ENCODE results near the gene ZNF728.
"Not testable (repeated sequence)": the region's sequence is repeated elsewhere in the genome, so short reads cannot be mapped to it uniquely, and the experiment has no call there.

ZNF728 gene

DNA sequence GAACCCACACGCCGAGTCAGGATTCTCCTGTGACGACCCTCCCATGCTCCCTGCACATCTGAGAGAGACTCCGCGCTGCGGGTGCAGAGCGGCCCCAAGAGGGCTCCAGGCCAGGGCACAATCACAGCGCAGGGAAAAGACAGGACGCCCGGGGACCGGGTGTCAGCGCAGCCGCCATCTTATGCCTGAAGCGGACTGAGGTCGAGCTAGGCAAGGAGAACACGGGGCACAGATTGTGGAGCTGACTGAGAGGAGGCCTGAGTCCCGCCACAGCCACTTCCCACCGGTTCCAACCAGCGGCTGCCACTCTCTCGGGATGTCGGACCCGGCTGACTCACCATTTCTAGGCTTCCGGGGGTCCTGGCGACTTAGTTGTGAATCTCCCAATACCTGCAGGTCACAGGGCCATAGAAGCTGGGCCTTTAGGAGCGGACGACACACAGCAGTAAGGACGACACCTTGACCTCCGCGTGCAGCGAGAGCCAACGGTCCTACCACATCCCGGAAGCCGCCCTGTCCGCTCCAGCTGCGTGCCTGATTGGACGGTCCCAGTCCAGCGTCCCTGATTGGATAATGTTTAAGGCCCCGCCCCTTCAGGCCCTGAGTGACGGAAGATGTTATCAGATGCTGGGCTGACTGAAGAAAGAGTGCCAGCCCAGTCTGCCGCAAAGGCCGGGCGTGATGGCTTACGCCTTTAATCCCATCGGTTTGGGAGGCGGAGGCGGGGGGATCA lies at the start of gene ZNF728:
ZNF728 (minus strand) TSS at position 487 of the 733 bp plus-strand sequence; CDS start at position 341, 146 bp downstream.
- no peak for DNase-seq (ENCODE audit: extremely low read depth in 1 of 2, low read depth in 1 of 2)

DNA sequence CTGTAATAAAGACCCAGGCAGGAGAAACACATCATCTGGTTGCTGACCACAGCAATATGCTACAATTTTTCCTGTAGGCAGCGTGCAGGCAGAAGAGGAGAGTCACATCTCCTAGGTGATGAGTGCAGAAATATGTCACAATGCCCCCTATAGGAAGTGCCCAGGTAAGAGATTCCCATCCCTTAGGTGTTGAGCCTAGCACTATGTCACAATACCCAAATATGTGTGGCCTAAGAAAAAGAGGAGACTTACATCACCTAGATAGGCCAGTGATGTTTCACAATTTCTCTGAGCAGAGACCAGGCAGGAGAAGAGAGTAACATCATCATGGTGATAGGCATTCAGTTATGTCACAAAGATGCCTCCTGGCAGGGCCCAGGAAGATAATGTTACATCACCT lies 49.4 kb upstream of the ZNF728 start:
- no peak for DNase-seq (ENCODE audit: extremely low read depth in 1 of 2, low read depth in 1 of 2)

DNA sequence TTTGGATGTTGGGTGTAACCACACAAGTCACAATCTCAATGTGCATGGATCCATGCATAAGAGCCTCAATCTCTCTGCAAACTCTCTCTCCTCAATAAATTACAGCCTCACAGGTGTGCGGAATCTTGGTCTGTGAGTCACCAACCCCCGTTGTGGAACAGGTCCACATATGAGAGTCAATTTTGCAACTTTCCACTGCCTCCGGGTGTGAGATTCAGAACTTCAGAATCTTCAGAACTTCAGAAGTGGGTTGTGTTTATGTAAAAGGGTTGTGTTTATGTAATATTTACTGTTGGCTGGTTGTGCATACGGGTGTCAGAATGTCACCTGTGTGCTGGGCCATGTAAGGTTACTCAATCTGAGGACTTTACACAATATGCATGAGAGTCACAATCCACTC lies 46.3 kb upstream of the ZNF728 start:
- no peak for DNase-seq (ENCODE audit: extremely low read depth in 1 of 2, low read depth in 1 of 2)

DNA sequence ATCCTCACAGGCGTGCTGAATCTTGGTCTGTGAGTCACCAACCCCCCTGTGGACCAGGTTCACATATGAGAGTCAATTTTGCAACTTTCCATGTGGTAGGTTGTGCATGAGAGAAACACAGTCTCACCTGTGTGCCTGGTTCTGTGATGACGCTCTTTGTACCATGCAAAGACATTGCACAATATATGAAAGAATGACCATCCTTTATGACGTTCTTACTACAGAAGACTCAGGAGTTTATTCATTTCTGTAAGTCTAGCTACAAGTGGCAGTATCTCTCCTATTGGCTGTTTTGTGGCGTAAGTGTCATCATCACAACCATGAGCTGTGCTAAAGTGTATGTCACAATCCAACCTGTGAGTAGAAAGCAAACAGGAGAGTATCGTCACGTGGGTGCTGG lies 43.8 kb upstream of the ZNF728 start:
- no peak for DNase-seq (ENCODE audit: extremely low read depth in 1 of 2, low read depth in 1 of 2)

DNA sequence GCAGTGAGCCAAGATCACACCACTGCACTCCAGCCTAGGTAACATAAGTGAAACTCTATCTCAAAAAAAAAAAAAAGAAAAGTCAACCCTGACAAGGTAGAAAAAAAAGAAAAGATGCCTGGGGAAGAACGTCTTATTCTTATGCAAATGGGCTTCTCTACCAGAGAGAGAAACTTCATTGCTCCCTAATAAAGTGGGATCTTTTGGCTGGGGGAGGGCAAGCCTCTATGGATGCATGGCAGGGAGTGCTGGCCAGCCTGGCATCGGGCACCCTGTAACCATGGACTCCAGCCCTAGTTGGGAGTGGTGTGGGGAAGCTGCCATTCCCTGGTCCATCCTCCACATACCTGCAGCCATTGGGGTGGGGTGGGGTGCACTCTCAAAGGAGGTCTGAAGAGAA lies 30.7 kb upstream of the ZNF728 start:
- no peak for DNase-seq (ENCODE audit: extremely low read depth in 1 of 2, low read depth in 1 of 2)

DNA sequence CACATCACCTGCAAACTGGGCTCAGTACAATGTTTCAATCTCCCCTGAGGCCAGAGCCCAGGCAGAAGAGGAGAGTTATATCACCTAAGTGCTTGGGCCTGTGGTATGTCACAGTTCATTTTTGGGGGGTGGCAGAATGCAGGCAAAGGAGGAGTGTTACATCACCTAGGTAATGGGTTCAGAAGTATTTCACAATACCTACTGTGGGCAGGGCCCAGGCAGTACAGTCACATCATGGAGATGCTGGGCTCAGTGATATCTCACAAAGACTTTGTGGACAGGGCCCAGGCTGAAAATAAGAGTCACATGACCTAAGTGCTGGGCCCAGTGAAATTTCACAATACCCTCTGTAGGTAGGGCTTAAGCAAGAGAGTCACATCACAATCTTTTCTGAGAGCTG lies 12.7 kb upstream of the ZNF728 start:
- DNase-seq (ENCODE audit: extremely low read depth in 1 of 2, low read depth in 1 of 2), result no peak

DNA sequence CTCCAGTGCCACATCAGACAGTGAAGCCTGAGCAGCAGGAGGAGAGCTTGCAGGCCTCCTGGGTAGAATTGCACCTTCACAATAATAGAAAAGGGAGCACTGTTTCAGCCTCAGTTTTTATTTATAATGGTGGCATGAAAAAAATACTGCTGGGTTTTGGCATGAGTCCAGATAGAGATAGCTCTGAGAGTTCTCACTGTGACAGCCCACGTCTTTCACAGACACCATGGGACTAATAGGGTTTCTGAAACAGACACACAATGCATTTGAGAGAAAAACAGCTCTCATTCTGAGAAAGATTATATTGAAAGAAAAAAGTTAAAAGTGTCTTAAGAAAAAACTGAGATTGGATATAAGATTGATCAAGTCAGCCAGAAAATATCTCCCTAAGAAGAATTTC lies 8.0 kb downstream of the ZNF728 start:
- DNase-seq (ENCODE audit: extremely low read depth in 1 of 2, low read depth in 1 of 2), result not testable (repeated sequence)

DNA sequence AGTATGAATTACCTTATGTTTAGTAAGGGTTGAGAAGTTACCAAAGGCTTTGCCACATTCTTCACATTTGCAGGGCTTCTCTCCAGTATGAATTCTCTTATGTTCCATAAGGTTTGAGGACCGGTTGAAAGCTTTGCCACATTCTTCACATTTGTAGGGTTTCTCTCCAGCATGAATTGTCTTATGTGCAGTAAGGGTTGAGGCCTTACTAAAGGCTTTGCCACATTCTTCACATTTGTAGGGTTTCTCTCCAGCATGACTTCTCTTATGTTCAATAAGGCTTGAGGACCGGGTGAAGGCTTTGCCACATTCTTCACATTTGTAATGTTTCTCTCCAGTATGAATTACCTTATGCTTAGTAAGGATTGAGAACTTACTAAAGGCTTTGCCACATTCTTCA lies 26.7 kb downstream of the ZNF728 start:
- no peak for DNase-seq (ENCODE audit: extremely low read depth in 1 of 2, low read depth in 1 of 2)

DNA sequence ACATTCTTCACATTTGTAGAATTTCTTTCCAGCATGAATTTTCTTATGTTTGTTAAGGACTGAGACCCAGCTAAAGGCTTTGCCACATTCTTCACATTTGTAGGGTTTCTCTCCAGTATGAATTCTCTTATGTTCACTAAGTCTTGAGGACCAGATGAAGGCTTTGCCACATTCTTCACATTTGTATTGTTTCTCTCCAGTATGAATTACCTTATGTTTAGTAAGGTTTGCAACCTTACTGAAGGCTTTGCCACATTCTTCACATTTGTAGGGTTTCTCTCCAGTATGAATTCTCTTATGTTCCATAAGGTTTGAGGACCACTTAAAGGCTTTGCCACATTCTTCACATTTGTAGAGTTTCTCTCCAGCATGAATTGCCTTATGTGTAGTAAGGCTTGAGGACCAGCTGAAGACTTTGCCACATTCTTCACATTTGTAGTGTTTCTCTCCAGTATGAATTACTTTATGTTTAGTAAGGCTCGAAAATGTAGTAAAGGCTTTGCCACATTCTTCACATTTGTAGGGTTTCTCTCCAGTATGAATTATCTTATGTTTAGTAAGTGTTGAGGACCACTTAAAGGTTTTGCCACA lies 27.3 kb downstream of the ZNF728 start:
- DNase-seq (ENCODE audit: extremely low read depth in 1 of 2, low read depth in 1 of 2), result not testable (repeated sequence)

DNA sequence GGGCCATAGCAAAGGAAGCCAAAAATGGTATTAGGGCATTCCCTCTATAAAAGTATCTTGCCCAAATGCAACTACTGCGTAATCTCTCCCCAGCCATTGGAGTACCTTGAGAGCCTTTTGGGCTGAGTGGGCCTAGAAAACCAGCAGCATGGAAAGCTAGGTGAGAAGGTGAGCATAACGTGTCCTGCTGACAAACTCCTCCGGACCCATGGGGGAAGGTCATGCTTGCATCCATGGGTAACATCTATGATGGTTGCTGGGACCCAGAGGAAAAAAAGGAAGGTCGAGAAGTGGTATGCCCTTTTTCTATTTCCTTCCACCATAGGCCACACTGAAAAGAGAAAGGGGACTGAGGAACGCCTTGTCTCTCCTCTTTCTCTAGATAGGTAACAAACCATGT lies 57.4 kb downstream of the ZNF728 start:
- DNase-seq (ENCODE audit: extremely low read depth in 1 of 2, low read depth in 1 of 2), result no peak

DNA sequence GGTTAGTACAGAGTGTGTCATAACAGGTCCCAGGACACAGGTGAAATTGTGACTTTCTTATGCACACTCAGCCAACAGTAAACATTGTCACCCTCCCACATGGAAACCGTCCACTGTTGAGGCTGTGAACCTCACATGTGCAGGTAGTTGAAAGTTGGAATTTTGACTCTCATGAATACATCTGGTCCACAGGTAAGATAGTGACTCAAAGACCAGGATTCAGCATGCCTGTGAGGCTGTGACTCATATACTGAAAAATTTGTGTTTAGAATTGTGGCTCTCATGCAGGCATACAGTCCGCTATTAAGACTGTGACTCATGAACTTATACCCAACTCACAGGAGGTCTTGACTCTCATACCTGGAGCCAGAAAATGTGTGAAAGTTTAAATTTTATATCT lies 67.8 kb downstream of the ZNF728 start:
- DNase-seq (ENCODE audit: extremely low read depth in 1 of 2, low read depth in 1 of 2), result no peak

DNA sequence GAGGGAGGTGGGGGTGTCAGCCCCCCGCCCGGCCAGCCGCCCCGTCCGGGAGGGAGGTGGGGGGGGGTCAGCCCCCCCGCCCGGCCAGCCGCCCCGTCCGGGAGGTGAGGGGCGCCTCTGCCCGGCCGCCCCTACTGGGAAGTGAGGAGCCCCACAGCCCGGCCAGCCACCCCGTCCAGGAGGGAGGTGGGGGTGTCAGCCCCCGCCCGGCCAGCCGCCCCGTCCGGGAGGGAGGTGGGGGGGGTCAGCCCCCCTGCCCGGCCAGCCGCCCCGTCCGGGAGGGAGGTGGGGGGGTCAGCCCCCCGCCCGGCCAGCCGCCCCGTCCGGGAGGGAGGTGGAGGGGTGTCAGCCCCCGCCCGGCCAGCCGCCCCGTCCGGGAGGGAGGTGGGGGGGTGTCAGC lies 75.4 kb downstream of the ZNF728 start:
- DNase-seq (ENCODE audit: extremely low read depth in 1 of 2, low read depth in 1 of 2), result not testable (repeated sequence)

DNA sequence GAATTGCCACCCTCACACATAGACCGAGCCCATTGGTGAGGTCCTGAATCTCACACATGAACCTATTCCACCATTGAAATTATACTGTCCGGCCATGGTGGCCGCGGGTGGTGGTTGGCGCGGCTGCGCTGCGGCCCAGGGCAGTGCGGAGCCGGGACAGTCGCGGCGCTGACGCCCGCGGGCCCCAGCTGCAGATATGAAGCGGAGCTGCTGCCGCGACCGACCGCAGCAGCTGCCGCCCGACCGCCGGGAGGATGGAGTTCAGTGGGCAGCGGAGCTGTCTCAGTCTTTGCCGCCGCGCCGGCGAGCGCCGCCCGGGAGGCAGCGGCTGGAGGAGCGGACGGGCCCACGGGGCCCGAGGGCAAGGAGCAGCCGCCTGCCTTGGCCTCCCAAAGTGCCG lies 77.8 kb downstream of the ZNF728 start:
- not testable (repeated sequence) for DNase-seq (ENCODE audit: extremely low read depth in 1 of 2, low read depth in 1 of 2)
